GM19372 (cell line): Measurements from ENCODE around the gene CYB561.
"Not testable (repeated sequence)": the region's sequence is repeated elsewhere in the genome, so short reads cannot be mapped to it uniquely, and the experiment has no call there.

ENCODE experiments used
- ATAC-seq: cut with Tn5 transposase; IDR thresholded peaks from one replicate; pipeline ENCODE4 v1.9.1; 2021; ENCODE audit warnings: mild to moderate bottlenecking, low read depth, moderate library complexity; ENCODE audit not compliant: unreplicated experiment

CYB561 gene

DNA sequence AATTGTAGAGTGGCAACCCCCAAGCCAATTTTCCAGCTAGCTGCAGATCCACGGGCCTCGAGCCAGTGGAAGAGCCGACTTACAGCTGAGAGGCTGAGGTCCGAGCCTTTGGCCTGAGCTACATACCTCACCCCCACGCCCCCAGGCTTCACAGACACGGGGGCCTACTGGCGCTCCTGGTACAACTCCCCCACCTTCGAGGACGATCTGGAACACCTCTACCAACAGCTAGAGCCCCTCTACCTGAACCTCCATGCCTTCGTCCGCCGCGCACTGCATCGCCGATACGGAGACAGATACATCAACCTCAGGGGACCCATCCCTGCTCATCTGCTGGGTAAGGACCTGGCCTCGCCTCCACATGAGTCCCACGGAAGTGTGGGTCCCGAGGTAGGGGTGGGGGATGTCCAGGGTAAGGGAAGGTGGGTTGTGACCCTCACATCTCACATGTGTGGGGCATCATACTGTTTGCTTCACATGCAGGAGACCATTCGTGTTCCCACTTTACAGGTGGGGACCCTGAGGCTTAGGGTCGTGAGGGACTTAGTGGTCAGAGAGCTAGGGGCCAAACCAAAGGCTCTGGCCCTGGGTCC, 34.2 kb upstream of the CYB561 start:
- no peak for ATAC-seq

DNA sequence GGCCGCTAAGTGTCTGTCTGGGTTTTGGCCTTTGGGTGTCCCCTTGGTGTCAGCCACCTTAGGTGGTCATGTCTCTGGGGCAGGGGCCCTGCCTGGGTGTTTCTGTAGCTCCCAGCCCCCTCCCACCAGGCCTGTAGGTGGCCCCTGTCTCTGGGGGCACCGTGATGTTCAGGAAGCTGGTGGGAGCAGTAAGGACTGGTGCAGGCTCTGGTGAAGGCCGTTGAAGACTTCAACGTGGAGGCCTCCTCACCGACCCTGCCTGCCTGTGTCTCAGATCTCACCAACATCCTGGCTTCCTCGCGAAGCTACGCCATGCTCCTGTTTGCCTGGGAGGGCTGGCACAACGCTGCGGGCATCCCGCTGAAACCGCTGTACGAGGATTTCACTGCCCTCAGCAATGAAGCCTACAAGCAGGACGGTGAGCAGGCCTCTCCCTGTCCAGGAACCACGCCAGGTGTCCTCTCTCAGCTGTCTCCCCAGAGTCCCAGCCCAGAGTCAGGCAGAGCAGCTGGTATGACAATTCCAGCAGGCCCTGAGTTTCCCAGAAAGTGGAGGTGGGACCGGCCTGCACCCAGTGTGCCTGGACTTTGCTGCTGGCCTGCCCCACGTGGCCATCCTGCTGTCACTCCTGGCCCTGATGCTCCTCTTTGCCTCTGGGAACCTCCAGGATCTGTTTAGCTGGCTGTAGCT, 33.5 kb upstream of the CYB561 start:
- no peak for ATAC-seq

DNA sequence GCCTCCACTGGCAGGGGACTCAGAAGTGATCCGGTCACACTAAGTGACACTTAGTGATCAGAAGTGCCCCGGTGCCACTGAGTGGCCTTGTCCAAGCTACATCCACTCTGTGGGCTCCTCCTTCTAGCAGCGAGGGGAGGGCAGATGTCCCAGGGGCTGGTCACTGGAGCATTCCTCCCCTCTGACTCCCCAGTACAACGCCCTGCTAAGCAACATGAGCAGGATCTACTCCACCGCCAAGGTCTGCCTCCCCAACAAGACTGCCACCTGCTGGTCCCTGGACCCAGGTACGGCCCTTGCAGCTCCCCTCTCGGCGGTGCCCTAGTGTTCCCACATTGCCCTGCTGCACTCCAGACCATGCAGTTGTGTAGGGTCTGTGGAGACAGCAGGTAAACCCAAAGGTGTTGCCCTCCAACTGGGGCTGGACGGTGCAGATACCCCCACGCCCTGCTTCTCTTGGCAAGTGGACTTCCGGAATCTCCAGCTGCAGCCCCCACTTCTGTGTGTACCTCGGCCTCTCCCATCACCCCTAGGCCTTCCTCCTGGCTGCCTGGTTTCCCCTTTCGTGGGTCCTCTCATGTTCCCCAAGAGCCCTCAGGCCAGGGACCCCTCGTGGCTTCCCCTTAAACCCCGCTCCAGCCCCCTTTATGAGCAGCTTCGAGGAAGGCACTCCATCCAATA, 32.8 kb upstream of the CYB561 start:
- ATAC-seq, result no peak

DNA sequence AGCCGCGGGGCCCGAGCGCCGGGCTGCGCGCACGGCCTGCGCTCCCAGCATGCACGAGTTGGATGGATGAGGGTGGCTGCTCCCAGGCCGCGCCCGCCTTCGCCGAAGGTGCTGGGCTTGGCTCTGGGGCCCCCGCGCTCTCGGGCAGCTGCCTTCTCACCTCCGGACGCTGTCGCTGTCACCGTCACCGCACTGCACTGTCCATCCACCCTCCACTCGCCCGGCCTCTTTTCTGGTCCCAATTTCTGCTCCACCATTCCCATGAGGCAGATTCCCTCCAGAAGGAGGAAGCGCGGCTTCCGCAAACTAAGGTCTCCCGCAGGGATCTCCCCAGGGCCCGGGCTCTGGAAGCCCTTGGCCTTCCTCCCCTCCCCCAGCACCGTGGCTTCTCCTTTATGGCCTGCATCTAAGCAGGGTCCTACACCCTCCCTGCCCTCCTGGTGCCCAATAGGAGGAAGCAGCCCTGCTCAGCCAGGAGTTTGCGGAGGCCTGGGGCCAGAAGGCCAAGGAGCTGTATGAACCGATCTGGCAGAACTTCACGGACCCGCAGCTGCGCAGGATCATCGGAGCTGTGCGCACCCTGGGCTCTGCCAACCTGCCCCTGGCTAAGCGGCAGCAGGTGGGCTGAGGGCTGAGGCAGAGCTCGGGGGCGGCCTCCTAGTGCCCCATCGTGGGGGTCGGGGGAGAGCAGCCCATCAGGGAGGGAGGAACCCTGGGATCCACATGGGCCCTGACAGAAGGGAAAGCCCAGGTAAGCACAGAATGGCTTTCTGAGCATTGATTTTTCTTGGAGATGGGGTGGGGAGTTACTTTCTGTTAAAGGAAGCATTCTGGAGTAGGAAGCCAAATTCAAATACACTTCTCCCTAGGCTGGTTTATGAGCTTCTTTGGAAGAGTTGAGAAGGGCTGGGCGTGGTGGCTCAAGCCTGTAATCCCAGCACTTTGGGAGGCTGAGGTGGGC, 31.7 kb upstream of the CYB561 start:
- ATAC-seq, result no peak

DNA sequence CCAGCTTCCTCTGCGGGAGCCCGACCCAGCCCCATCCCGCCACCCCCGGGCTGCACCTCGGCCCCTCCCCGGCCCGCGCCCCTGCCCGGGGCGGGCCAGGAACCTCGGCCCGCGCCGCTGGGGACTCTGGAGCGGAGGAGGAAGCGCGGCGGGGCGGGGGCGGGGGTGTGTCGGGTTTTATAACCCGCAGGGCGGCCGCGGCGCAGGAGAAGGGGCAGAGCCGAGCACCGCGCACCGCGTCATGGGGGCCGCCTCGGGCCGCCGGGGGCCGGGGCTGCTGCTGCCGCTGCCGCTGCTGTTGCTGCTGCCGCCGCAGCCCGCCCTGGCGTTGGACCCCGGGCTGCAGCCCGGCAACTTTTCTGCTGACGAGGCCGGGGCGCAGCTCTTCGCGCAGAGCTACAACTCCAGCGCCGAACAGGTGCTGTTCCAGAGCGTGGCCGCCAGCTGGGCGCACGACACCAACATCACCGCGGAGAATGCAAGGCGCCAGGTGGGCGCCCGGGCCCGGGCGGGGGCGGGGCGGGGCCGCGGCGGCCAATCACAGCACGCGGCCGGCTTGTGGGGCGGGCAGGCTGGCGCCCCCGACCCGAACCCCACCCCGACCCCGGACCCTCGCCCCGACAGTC, 30.9 kb upstream of the CYB561 start, which contains the start of gene ACE:
Gene ACE (plus strand): TSS at position 208 of the 626 bp plus-strand sequence. CDS start 34 bp downstream, at position 242.
- ATAC-seq, result no peak

DNA sequence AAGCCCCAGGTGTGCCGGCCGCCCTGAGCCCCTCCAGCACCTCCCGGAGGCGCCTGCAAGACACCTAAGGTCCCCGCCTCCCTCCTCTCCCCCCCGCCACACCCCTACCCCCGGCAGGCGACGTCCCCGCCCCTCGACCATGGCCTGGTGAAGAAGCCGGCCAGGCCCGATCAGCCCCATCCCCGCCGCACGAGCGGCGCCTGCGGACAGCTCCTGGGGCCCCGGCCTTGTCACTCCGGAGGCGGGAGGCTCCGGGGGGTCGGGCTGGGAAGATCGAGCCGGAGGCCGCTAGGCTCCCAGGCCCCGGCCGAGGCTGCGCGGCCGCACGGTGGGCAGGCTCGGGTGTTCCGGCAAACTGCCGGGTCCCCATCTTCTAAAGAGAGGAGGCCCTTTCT, 30.4 kb upstream of the CYB561 start:
- ATAC-seq, result no peak

DNA sequence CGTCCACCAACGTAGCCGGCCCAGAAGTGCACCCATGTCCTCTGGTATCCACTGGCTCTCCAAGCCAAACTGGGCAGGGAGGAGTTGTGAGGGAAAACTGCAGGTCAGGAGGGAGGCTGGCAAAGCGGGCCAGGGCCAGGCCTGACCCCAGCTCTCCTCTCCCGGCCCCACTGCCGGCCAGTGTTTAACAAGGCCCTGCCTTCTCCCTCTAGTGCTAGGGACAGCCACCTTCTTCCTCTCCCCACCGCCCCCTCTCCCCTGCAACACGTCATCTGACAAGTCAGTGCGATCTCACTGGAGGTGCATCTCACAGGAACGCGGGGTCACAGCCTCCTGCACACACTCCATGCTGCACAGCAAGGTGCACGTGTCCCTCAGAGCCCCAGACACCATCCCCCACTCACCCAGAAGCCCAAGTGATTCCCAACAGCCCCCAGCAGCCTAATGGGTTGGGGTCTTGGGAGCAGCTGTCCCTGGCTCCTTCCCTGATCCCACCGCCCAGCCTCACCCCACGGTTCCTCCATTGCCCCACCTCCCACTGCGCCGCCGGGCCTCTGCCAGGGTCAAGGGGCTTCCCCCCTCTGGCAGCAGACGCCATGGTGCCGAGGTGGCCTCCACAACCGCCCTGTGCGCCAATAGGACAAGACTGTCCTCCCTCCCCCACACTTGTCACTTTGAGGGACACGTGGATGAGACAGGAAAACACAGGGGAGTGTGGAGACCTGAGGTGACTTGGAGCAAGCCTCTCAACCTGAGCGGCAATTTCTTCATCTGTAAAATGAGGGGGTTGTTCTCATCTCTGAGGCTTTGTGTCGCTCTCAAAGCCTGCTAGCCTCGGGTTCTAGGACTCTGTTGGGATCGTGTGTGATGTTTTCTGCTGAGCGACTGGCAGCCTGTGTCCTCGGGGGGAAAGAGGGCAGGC, 29.6 kb upstream of the CYB561 start:
- no peak for ATAC-seq

DNA sequence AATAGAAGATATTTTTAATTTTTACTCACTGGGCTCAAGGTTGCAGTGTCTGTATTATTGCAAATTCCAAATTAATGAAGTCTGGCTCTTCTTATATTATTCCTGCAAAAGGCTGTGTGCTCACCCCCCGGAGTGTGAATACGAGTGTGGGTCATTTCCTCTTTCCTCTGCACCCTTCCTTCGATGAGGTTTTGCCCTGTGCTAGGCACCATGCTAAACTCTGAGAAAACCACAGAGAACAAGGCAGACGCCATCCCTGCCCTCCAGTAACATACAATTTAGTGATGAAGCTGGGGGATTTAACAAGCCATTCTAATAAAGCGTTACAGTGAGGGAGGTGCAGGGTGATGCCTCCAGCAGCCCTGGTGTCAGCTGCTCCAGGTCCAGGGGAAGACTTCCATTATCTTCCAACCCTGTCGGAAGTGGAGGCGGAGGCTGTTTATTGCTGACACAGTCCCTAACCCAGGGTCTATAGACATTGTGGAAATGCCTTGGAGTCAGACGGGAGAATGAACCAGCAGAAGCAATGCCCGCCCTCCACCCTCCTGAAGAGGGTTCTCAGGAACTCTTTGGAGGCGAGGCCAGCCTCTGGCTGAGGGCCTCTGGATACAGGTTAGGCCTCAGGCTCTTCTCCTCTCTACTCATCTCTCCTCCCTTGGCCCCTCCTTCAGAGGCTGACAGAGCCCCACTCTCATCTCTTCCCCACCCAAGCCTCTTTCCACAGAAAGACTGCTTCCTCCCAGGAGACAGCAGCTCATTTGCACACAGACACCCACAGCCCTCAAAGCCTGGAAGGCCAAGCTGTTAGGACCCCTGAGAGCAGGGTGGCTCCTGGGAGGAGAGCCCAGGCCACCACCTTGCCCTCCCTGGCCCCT, 28.7 kb upstream of the CYB561 start:
- no peak for ATAC-seq

DNA sequence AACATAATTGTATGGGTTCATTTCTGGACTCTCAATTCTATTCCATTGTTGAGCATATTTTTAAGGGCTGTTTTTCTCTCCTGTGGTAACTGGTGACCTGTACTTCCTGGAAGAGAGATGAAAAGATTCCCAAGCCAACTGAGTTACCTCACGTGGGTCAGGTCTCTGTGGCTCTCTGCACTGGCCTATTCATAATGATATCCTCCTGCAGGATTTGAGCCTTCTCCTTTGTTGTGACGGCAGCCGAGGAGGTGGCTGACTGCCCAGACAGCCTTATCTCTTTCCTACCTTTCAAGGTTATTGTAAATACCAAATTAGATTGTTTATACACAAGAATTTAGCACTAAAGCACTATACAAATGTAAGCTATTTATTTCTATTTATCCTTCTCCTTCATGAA, 28.1 kb upstream of the CYB561 start:
- ATAC-seq, result no peak

DNA sequence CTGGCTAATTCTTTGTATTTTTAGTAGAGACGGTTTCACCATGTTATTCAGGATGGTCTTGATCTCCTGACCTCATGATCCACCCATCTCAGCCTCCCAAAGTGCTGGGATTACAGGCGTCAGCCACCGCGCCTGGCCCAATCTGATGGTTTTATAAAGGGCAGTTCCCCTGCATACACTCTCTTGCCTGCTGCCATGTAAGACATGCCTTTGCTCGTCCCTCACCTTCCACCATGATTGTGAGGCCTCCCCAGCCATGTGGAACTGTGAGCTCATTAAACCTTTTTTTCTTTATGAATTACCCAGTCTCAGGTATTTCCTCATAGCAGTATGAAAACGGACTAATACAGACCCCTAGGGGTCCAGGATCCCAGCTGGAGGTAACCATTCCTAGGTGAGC, 22.0 kb upstream of the CYB561 start:
- not testable (repeated sequence) for ATAC-seq

DNA sequence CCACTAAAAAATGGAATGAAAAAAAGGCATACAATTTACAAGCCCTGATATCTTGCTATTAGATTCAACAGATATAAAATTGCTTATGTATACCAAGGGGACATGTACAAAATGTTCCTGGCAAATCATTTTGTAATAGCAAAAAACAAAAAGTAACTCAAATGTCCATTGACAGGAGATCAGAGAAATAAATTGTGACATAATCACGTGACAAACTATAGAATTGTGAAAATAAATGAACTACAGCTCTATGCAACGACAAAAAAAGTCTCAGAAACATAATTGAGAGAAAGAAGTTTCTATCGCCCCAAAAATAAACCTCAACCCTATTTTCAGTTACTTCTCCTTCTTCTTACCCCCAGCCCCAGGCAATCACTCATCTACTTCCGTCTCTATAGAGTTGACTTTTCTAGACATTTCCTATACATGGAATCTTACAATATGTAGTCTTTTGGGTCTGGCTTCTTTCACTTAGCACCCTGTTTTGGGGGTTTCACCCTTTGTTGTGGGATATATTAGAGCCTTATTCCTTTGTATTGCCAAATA, 18.7 kb upstream of the CYB561 start:
- ATAC-seq, result no peak

DNA sequence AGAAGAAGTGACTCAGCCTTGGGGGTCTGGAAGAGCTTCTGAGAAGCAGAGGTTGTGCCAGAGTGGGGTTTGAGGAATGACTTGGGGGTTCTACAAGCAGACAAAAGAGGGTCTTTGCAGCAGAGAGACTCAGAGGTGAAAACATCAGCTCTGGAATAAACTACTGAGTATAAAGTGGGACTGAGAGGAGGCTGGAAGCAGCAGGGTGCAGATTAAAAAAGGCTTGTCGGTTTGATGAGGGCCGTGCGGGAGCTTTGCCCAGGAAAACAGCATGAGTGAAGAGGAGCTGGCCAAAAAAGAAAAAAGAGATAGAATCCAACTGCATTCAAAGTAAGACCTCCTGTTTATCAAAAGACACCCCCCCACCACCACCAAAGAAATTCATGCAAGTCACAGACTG, 17.7 kb upstream of the CYB561 start:
- ATAC-seq, result no peak

DNA sequence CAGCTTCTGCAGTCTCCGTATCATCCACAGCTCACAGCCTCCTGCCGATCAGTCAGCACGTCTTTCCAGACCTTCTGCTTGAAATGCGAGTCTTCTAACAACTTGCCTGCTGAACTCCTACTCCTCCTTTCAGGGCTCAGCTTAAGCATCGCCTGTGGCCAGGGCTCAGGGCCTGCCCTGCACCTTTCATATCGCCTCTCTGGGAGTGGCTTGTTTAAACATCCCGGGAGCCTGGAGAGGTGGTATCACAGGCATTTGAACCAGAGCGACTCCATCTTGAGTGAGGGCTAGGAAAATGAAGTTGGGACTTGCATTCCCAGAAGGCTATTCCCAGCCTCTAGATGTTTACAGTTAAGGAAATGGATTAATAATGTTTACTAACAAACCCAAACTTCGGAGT, 13.9 kb upstream of the CYB561 start:
- no peak for ATAC-seq

DNA sequence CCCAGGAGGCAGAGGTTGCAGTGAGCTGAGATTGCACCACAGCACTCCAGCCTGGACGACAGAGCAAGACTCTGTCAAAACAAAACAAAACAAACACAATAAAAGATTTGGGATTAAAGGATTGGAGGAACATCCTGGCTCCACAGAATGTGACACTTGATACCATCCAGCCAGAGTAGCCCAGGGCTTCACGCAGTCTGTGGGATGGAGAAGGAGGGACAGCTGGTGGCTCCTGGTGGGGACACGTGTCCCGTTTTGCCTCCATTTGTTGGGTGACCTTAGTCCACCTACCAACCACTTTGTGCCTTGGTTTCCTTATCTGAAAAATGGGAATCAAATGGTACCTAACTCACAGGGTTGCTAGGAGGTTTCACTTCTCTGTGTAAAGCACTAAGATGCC, 12.4 kb upstream of the CYB561 start:
- ATAC-seq, result no peak

DNA sequence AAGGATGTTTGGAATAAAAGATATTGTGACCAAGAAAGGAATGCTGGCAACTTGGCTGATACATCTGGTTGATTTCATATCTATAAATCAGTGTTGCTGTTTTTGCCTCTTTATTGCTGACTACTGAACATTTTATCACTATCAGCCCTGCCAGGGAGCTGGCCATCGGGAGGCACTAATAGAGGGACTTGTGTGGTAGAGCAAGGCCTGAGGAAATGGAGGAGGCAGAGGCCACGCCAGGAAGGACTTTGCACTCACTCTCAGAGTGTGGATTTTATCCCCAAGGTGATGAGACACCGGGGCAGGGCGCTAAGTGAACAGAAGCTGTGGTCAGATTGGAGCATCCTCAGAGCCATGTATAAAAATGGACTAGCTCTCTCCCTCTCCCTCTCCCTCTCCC, 9.3 kb upstream of the CYB561 start:
- no peak for ATAC-seq

DNA sequence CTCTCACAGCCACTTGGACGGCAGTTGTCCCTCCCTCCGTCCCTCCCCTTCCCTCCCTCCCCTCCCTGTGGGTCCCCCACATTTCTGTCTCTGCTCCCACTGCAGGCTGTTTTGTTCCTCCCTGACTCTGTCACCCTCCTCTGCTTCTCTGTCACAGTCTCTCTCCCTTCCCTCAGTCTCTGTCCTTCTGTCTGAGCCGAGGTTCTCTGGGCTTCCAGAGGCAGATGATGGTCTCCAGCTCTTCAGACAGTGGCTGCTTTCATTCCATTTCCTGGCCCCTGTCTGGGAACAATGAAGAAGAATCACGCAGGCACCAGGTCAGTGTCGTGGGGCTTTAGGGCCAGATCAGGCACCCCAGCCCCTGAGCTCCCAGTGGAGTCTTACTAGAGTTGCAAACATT, 8.8 kb upstream of the CYB561 start:
- no peak for ATAC-seq

DNA sequence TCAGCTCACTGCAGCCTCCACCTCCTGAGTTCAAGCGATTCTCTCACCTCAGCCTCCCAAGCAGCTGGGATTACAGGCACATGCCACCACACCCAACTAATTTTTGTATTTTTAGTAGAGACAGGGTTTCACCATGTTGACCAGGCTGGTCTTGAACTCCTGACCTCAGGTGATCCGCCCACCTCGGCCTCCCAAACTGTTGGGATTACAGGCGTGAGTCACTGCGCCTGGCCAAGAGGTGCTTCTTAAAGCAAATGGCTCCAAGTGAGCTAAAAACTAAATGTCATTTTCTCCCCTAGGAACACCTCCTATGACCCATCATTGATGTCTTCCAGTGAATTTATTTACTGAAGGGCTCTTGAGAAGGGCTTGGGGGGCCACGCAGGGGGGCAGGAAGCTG, 8.3 kb upstream of the CYB561 start:
- not testable (repeated sequence) for ATAC-seq

DNA sequence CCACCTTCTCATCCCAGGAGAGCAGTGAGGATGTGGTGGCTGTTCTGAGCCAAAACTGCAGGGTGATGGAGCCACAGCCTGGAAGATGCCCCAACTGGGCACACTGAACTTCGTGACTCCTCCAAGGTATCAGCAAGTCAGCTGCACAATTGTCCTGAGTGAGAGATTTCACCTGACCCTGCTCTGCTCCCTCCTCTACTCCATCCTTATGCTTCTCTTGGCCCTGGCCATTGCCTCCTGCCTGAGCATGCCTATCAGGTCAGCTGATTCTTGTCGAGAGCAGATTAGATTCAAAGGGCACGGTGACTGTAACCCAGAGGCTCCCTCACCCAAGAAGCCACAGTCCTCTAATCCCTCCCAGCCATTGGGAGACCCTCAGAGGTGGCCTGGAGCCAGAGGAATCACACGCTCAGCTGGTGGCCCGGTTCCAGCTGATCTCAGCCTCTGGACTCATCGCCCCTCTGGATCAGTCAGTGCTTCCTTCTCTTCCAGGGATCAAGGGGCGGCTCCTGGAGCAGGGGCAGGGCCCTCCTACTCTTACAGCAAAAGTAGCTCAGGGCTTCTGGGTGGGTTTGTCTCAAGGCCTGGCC, 7.0 kb upstream of the CYB561 start:
- no peak for ATAC-seq
